GM21381 (cell line): Measurements from ENCODE around the gene SHISA4.

Experiments
- ATAC-seq: cut with Tn5 transposase; IDR thresholded peaks from one replicate; pipeline ENCODE4 v1.9.1; 2021; ENCODE audit warnings: mild to moderate bottlenecking, moderate library complexity; ENCODE audit not compliant: unreplicated experiment

Gene SHISA4

GRCh38 chr1:201880928-201881571, 7.6 kb upstream of the SHISA4 start:
- ATAC-seq: no peak

GRCh38 chr1:201881617-201882016, 7.1 kb upstream of the SHISA4 start:
- ATAC-seq: no peak

- no peak for ATAC-seq
Observed at GRCh38 chr1:201882665-201883132, 6.0 kb upstream of the SHISA4 start.

- no peak for ATAC-seq
Observed at GRCh38 chr1:201883266-201883665, 5.4 kb upstream of the SHISA4 start.

GRCh38 chr1:201883786-201884185, 4.9 kb upstream of the SHISA4 start:
- no peak for ATAC-seq

GRCh38 chr1:201884425-201884824, 4.3 kb upstream of the SHISA4 start:
- ATAC-seq: no peak

GRCh38 chr1:201885531-201886075, 3.1 kb upstream of the SHISA4 start:
- ATAC-seq: no peak

GRCh38 chr1:201886103-201886885, 2.4 kb upstream of the SHISA4 start:
- no peak for ATAC-seq

GRCh38 chr1:201887116-201887866, 1.4 kb upstream of the SHISA4 start:
- ATAC-seq: no peak

GRCh38 chr1:201889090-201889968, 631 bp downstream of the SHISA4 start:
- no peak for ATAC-seq

GRCh38 chr1:201890223-201890622, 1.5 kb downstream of the SHISA4 start:
- no peak for ATAC-seq

- no peak for ATAC-seq
Observed at GRCh38 chr1:201890806-201891450, 2.2 kb downstream of the SHISA4 start.

GRCh38 chr1:201891451-201892045, 2.9 kb downstream of the SHISA4 start:
- ATAC-seq: no peak

GRCh38 chr1:201892211-201892610, 3.5 kb downstream of the SHISA4 start:
- ATAC-seq: no peak

GRCh38 chr1:201893431-201893830, 4.7 kb downstream of the SHISA4 start:
- no peak for ATAC-seq

- no peak for ATAC-seq
Observed at GRCh38 chr1:201894343-201895119, 5.8 kb downstream of the SHISA4 start.

GRCh38 chr1:201895120-201895665, 6.5 kb downstream of the SHISA4 start:
- ATAC-seq: no peak
